ENCODE data around the gene ATRNL1. TPM values are rescaled to one million over a fixed set of nuclear protein-coding genes. Genes with fewer than 3 reads are reported as not detected.
A peak's percentile ranks its signal among the peaks of the same experiment; 100 is the strongest.

ATRNL1 gene, protein sequence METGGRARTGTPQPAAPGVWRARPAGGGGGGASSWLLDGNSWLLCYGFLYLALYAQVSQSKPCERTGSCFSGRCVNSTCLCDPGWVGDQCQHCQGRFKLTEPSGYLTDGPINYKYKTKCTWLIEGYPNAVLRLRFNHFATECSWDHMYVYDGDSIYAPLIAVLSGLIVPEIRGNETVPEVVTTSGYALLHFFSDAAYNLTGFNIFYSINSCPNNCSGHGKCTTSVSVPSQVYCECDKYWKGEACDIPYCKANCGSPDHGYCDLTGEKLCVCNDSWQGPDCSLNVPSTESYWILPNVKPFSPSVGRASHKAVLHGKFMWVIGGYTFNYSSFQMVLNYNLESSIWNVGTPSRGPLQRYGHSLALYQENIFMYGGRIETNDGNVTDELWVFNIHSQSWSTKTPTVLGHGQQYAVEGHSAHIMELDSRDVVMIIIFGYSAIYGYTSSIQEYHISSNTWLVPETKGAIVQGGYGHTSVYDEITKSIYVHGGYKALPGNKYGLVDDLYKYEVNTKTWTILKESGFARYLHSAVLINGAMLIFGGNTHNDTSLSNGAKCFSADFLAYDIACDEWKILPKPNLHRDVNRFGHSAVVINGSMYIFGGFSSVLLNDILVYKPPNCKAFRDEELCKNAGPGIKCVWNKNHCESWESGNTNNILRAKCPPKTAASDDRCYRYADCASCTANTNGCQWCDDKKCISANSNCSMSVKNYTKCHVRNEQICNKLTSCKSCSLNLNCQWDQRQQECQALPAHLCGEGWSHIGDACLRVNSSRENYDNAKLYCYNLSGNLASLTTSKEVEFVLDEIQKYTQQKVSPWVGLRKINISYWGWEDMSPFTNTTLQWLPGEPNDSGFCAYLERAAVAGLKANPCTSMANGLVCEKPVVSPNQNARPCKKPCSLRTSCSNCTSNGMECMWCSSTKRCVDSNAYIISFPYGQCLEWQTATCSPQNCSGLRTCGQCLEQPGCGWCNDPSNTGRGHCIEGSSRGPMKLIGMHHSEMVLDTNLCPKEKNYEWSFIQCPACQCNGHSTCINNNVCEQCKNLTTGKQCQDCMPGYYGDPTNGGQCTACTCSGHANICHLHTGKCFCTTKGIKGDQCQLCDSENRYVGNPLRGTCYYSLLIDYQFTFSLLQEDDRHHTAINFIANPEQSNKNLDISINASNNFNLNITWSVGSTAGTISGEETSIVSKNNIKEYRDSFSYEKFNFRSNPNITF (N-terminal part only)
- total RNA-seq (2022) = 4.0 and 8.8 TPM in 2 replicates
- Bru-seq, nascent RNA = percentile 36 among the genes with signal in this experiment
- BruChase-seq, experiment 1, labeled RNA remaining after a 6-hour chase = percentile 30 among the genes with signal in this experiment
- percentile 35 among the genes with signal in this experiment for BruChase-seq, experiment 2, labeled RNA remaining after a 2-hour chase
- long read RNA-seq, partial matches to known transcripts = 0 of 4 reads
- long read RNA-seq, other reads (novel, unspliced or antisense) = 0 of 4 reads

DNA sequence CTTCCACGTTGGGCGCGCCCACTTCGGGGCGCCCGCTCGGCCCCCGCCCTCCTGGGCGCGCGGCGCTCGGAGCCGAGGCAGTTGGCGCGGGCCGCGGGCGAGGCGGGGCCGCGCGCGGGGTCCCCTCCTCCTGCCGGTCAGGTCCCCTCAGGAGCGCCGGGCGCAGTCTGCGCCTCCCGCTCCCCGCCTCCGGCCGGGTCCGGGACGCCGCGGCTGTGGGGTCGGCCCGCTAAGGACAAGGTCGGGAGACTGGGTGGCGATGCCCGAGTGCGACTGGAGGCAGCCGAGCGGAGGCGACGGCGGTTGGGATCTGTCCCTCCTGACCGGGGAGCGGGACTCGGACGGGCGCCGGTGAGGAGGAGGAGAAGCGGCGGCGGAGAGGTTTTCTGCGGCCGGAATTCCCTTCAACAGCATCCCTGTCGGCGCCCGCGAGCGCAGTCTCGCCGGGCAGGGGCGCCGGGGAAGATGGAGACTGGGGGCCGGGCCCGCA lies at the start of gene ATRNL1:
Gene ATRNL1 (plus strand): TSS at position 80 of the 490 bp plus-strand sequence. CDS start 386 bp downstream, at position 466.
- Mint-ChIP-seq H3K9me3 (ENCODE audit: low read depth, unreplicated experiment) (no peaks in the 10 kb centered on the region), H3K4me1 (ENCODE audit: low read depth, unreplicated experiment) (no peaks in the 10 kb centered on the region), H3K36me3 (ENCODE audit: insufficient read depth, unreplicated experiment) (peaks cover 27% of the 10 kb centered on the region), H3K27ac (ENCODE audit: unreplicated experiment) (no peak within 1 kb of the TSS), H3K27me3 (ENCODE audit: unreplicated experiment) (peaks cover 14% of the 10 kb centered on the region), H3K4me3 (ENCODE audit: low read depth, unreplicated experiment) (peak within 1 kb of the TSS; percentile 71)
- no TSS peak for BruUV-seq (replicated peaks)
- intact Hi-C loops (cut with micrococcal nuclease; ENCODE audit: unreplicated experiment) = loop anchor here (10.0 kb wide), 1 partner anchor 219 kb away; no protein-coding TSS in a partner anchor
- no peak for DNase-seq
- CTCF ChIA-PET = no interaction called here
- no peak for TF ChIP-seq CTCF (IDR thresholded peaks at IDR 0.05; ENCODE audit: unreplicated experiment)

DNA sequence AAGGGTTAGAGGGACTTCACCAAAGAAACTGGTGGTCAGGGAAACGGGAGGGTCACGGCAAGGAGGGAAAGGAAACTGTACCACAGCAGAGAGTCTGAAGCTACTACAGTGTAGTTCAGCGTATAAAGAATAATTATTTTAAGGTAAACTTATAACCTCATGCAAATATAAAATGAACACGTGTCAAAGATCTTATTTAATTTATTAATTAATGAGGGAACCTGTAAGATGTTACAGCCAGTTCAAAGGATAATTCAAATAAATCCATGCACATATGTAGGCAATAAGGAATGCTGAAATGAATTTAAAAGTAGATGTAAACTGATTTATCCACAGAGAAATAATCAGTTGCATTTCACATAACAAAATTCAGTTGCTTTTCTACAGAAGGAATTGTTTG lies 49.4 kb upstream of the ATRNL1 start:
- BruUV-seq (replicated peaks) = no TSS peak

GRCh38 chr10:115044891-115045290 lies 48.3 kb upstream of the ATRNL1 start:
- no TSS peak for BruUV-seq (replicated peaks)
- H3K27me3 Mint-ChIP-seq (ENCODE audit: unreplicated experiment) = no peaks in the 10 kb centered on the region
- no peak overlapping the region for H3K4me3 Mint-ChIP-seq (ENCODE audit: low read depth, unreplicated experiment)
- H3K36me3 Mint-ChIP-seq (ENCODE audit: insufficient read depth, unreplicated experiment) = no peaks in the 10 kb centered on the region
- DNase-seq = no peak
- no peaks in the 10 kb centered on the region for H3K4me1 Mint-ChIP-seq (ENCODE audit: low read depth, unreplicated experiment)
- H3K27ac Mint-ChIP-seq (ENCODE audit: unreplicated experiment) = no peak overlapping the region
- H3K9me3 Mint-ChIP-seq (ENCODE audit: low read depth, unreplicated experiment) = no peaks in the 10 kb centered on the region
- intact Hi-C loops (cut with micrococcal nuclease; ENCODE audit: unreplicated experiment) = no loop called here
- TF ChIP-seq CTCF (IDR thresholded peaks at IDR 0.05; ENCODE audit: unreplicated experiment) = no peak
- CTCF ChIA-PET = no interaction called here

More for the DNA sequence above, 49.4 kb upstream of the ATRNL1 start:
- Mint-ChIP-seq H3K27ac (ENCODE audit: unreplicated experiment) (no peak overlapping the region), H3K4me3 (ENCODE audit: low read depth, unreplicated experiment) (no peak overlapping the region), H3K4me1 (ENCODE audit: low read depth, unreplicated experiment) (no peaks in the 10 kb centered on the region), H3K27me3 (ENCODE audit: unreplicated experiment) (no peaks in the 10 kb centered on the region), H3K36me3 (ENCODE audit: insufficient read depth, unreplicated experiment) (no peaks in the 10 kb centered on the region), H3K9me3 (ENCODE audit: low read depth, unreplicated experiment) (no peaks in the 10 kb centered on the region)
- TF ChIP-seq CTCF (IDR thresholded peaks at IDR 0.05; ENCODE audit: unreplicated experiment) = no peak
- no peak for DNase-seq
- intact Hi-C loops (cut with micrococcal nuclease; ENCODE audit: unreplicated experiment) = no loop called here
- CTCF ChIA-PET = no interaction called here

DNA sequence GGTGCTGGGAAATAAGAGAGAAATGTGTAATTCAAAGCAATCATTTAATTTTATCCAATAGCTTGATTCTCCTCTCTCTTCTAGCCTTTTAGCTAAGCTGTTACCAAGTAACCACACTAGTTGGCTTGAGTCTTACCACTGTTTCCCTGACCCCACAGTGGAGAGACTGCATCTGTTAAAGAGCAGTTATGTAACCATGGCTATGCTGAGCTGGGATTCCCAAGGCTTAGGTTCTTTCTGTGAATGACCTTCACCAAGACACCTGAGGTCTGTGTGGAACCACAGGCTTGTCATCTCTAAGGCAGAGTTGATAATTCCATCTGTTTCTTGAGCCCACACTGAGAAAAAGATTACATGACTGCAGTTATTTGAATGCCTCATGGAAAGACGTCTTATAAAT lies 47.7 kb upstream of the ATRNL1 start:
- Mint-ChIP-seq H3K9me3 (ENCODE audit: low read depth, unreplicated experiment) (no peaks in the 10 kb centered on the region), H3K27me3 (ENCODE audit: unreplicated experiment) (no peaks in the 10 kb centered on the region), H3K4me3 (ENCODE audit: low read depth, unreplicated experiment) (no peak overlapping the region), H3K4me1 (ENCODE audit: low read depth, unreplicated experiment) (no peaks in the 10 kb centered on the region), H3K27ac (ENCODE audit: unreplicated experiment) (no peak overlapping the region), H3K36me3 (ENCODE audit: insufficient read depth, unreplicated experiment) (no peaks in the 10 kb centered on the region)
- DNase-seq = no peak
- intact Hi-C loops (cut with micrococcal nuclease; ENCODE audit: unreplicated experiment) = no loop called here
- BruUV-seq (replicated peaks) = no TSS peak
- CTCF ChIA-PET = no interaction called here
- no peak for TF ChIP-seq CTCF (IDR thresholded peaks at IDR 0.05; ENCODE audit: unreplicated experiment)

Data from Calu3 (cell line).